H9 (cell line): Measurements from ENCODE around the gene RTP1. TPM values are rescaled to one million over a fixed set of nuclear protein-coding genes. Genes with fewer than 3 reads are reported as not detected.

ENCODE experiments used
- DNase-seq: peaks from one replicate; pipeline ENCODE4 v3.0.0-alpha.2; 2017
- H2AFZ ChIP-seq: one replicate; pipeline ENCODE4 v1.6.1; 2013; ENCODE audit warnings: mild to moderate bottlenecking, low read length, control low read depth, moderate library complexity
- H2AK5ac ChIP-seq: 2 replicates; pipeline ENCODE4 v1.6.1; 2013; ENCODE audit warnings: low read length, control low read depth, mixed read lengths; ENCODE audit not compliant: insufficient read length
- H2BK120ac ChIP-seq: one replicate; pipeline ENCODE4 v1.6.1; 2013; ENCODE audit warnings: low read depth, mild to moderate bottlenecking, low read length, control low read depth, inconsistent platforms; ENCODE audit not compliant: poor library complexity, severe bottlenecking
- H2BK12ac ChIP-seq: 2 replicates; pipeline ENCODE4 v1.6.1; 2013; ENCODE audit warnings: low read length, control low read depth, mixed read lengths, low read depth; ENCODE audit not compliant: insufficient read length
- H2BK15ac ChIP-seq: 2 replicates; pipeline ENCODE4 v1.6.1; 2013; ENCODE audit warnings: low read depth, low read length, control low read depth
- H2BK20ac ChIP-seq: one replicate; pipeline ENCODE4 v1.6.1; 2013; ENCODE audit warnings: low read depth, mild to moderate bottlenecking, low read length, control low read depth, inconsistent platforms; ENCODE audit not compliant: poor library complexity, severe bottlenecking
- H2BK5ac ChIP-seq: 2 replicates; pipeline ENCODE4 v1.6.1; 2013; ENCODE audit warnings: low read length, control low read depth, mixed read lengths; ENCODE audit not compliant: insufficient read length
- H3K14ac ChIP-seq: 2 replicates; pipeline ENCODE4 v1.6.1; 2013; ENCODE audit warnings: low read length, control low read depth; ENCODE audit not compliant: insufficient read depth
- H3K18ac ChIP-seq: 2 replicates; pipeline ENCODE4 v1.6.1; 2013; ENCODE audit warnings: low read depth, mild to moderate bottlenecking, mixed read lengths, low read length, control low read depth; ENCODE audit not compliant: insufficient read length
- H3K23ac ChIP-seq: 2 replicates; pipeline ENCODE4 v1.6.1; 2013; ENCODE audit warnings: low read length, control low read depth, mixed read lengths, low read depth; ENCODE audit not compliant: insufficient read length
- H3K23me2 ChIP-seq: 2 replicates; pipeline ENCODE4 v1.6.1; 2013; ENCODE audit warnings: low read depth, mild to moderate bottlenecking, mixed read lengths, low read length, control low read depth; ENCODE audit not compliant: insufficient read length, poor library complexity, severe bottlenecking
- H3K27ac ChIP-seq: 2 replicates; pipeline ENCODE4 v1.5.1; 2013; ENCODE audit warnings: low read length, control low read depth, mixed read lengths, low read depth; ENCODE audit not compliant: insufficient read length
- H3K27me3 ChIP-seq: 2 replicates; pipeline ENCODE4 v1.6.1; 2013; ENCODE audit warnings: low read length, control low read depth, inconsistent platforms; ENCODE audit not compliant: insufficient read depth
- H3K4ac ChIP-seq: 2 replicates; pipeline ENCODE4 v1.6.1; 2013; ENCODE audit warnings: low read depth, mild to moderate bottlenecking, control low read depth, inconsistent platforms, low read length, moderate library complexity
- H3K4me1 ChIP-seq: 2 replicates; pipeline ENCODE4 v1.6.1; 2013; ENCODE audit warnings: low read length, control low read depth, inconsistent platforms; ENCODE audit not compliant: insufficient read depth
- H3K4me2 ChIP-seq: 2 replicates; pipeline ENCODE4 v1.6.1; 2013; ENCODE audit warnings: low read length, control low read depth, mixed read lengths; ENCODE audit not compliant: insufficient read length, insufficient read depth
- H3K56ac ChIP-seq: 2 replicates; pipeline ENCODE4 v1.6.1; 2013; ENCODE audit warnings: low read depth, mild to moderate bottlenecking, mixed read lengths, low read length, control low read depth; ENCODE audit not compliant: insufficient read length
- H3K79me1 ChIP-seq: 2 replicates; pipeline ENCODE4 v1.6.1; 2013; ENCODE audit warnings: low read depth, mild to moderate bottlenecking, moderate library complexity, low read length, control low read depth, inconsistent platforms; ENCODE audit not compliant: insufficient read depth, poor library complexity, severe bottlenecking
- H3K79me2 ChIP-seq: 2 replicates; pipeline ENCODE4 v1.6.1; 2013; ENCODE audit warnings: low read length, control low read depth, inconsistent platforms; ENCODE audit not compliant: insufficient read depth
- H3K9ac ChIP-seq: 2 replicates; pipeline ENCODE4 v1.6.1; 2013; ENCODE audit warnings: low read length, control low read depth, mixed read lengths; ENCODE audit not compliant: insufficient read length; ENCODE audit errors: extremely low read depth
- H3K9me3 ChIP-seq: one replicate; pipeline ENCODE4 v1.6.1; 2013; ENCODE audit warnings: low read depth, low read length, inconsistent platforms; ENCODE audit not compliant: control insufficient read depth
- H3T11ph ChIP-seq: one replicate; pipeline ENCODE4 v1.6.1; 2013; ENCODE audit warnings: mild to moderate bottlenecking, low read length, control low read depth, inconsistent platforms
- H4K20me1 ChIP-seq: one replicate; pipeline ENCODE4 v1.6.1; 2013; ENCODE audit not compliant: control insufficient read depth, insufficient read length, insufficient read depth
- H4K5ac ChIP-seq: 2 replicates; pipeline ENCODE4 v1.6.1; 2013; ENCODE audit warnings: low read depth, mild to moderate bottlenecking, mixed read lengths, low read length, control low read depth; ENCODE audit not compliant: insufficient read length
- H4K8ac ChIP-seq: replicated peaks from 2 replicates; pipeline ENCODE4 v1.6.1; 2013; ENCODE audit warnings: low read length, control low read depth, mixed read lengths, low read depth; ENCODE audit not compliant: insufficient read length
- H4K91ac ChIP-seq: 2 replicates; pipeline ENCODE4 v1.6.1; 2013; ENCODE audit warnings: low read depth, mild to moderate bottlenecking, moderate library complexity, mixed read lengths, low read length, control low read depth; ENCODE audit not compliant: insufficient read length
- H3K27ac Mint-ChIP-seq, 3 experiments: 2 replicates in 2 of 3; 3 replicates in 1 of 3; pipeline ENCODE4 v1.8.0; 2020 to 2021; ENCODE audit warnings: mixed read lengths in 3 of 3, mild to moderate bottlenecking in 1 of 3, moderate library complexity in 1 of 3
- H3K27me3 Mint-ChIP-seq: 2 replicates; pipeline ENCODE4 v1.8.0; 2021; ENCODE audit warnings: low read depth, mild to moderate bottlenecking, moderate library complexity, mixed read lengths
- H3K36me3 Mint-ChIP-seq, 3 experiments: 2 replicates in 2 of 3; 3 replicates in 1 of 3; pipeline ENCODE4 v1.8.0; 2020 to 2021; ENCODE audit warnings: low read depth in 3 of 3, mixed read lengths in 3 of 3; ENCODE audit not compliant: insufficient read depth in 1 of 3
- H3K4me1 Mint-ChIP-seq, 2 experiments: 2 replicates each; pipeline ENCODE4 v1.8.0; 2020; ENCODE audit warnings: mixed read lengths in 2 of 2
- H3K4me3 Mint-ChIP-seq, 2 experiments: 2 replicates in 1 of 2; 3 replicates in 1 of 2; pipeline ENCODE4 v1.8.0; 2020 to 2021; ENCODE audit warnings: mild to moderate bottlenecking in 2 of 2, mixed read lengths in 2 of 2, moderate library complexity in 1 of 2
- H3K9me3 Mint-ChIP-seq, 2 experiments: 2 replicates in 1 of 2; 3 replicates in 1 of 2; pipeline ENCODE4 v1.8.0; 2020; ENCODE audit warnings: mild to moderate bottlenecking in 2 of 2, mixed read lengths in 2 of 2, moderate library complexity in 1 of 2
- CTCF ChIP-seq: fragments of 200-600 bp; sonication (generic); conservative IDR thresholded peaks from 3 replicates; pipeline ENCODE4 v1.8.0; 2021; ENCODE audit warnings: antibody characterized with exemption, mild to moderate bottlenecking
- WGBS: extraction: QIAGEN DNeasy Blood & Tissue Kit; methylation state at CpG from one replicate; pipeline ENCODE4 v1.1.7; 2013; ENCODE audit warnings: missing lambda C conversion rate, low lambda C conversion rate, mixed read lengths; ENCODE audit not compliant: insufficient read length; ENCODE audit errors: extremely low coverage; 5-methylcytosine and 5-hydroxymethylcytosine counted together
- total RNA-seq: library from RNA; stranded (reverse); gene quantifications from 2 replicates; pipeline ENCODE4 v1.2.1, GENCODE V29; 2021

The RTP1 gene
- total RNA-seq, 1 experiment from 2014 or later, result 6.6 TPM

DNA sequence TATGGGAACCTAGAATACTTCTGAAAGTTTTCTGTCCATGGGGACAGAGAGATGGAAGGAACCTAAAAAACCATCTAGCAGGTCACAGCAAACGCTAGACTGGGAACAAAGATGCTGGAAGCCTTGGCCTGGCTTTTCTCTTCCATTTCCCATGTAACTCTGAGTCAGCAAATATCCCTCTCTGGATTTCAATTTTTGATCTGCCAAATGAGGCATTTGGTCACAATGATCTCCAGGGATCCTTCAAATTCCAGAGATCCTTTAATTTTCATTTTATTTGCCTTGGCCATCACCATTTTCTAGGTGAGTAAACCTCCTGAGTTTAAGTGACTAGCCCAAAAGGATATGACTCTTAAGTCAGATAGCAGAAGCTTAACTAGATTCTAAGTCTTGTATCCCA is 39.7 kb downstream of the RTP1 start:
- Histone ChIP-seq H4K5ac (no peak overlapping the region), H3K79me1 (no peaks in the 10 kb centered on the region), H3K4ac (no peak overlapping the region), H2BK15ac (no peak overlapping the region), H2AK5ac (no peak overlapping the region), H3K14ac (no peak overlapping the region), H3K27me3 (no peaks in the 10 kb centered on the region), H3K79me2 (no peaks in the 10 kb centered on the region), H3K4me2 (no peak overlapping the region), H2BK20ac (no peak overlapping the region), H3K27ac (no peak overlapping the region), H4K20me1 (no peaks in the 10 kb centered on the region), H3K23me2 (no peaks in the 10 kb centered on the region), H3K18ac (no peak overlapping the region), H3T11ph (no peak overlapping the region), H2BK5ac (no peak overlapping the region), H3K56ac (no peak overlapping the region), H2AFZ (no peak overlapping the region), H3K4me1 (no peaks in the 10 kb centered on the region), H3K23ac (no peak overlapping the region), H3K9ac (no peak overlapping the region), H4K8ac (no peak overlapping the region), H2BK12ac (no peak overlapping the region), H4K91ac (no peak overlapping the region), H3K9me3 (no peaks in the 10 kb centered on the region), H2BK120ac (no peak overlapping the region)
- no CpG with 5 or more reads among the region's 1 CpG for WGBS
- no peaks in the 10 kb centered on the region; the same call in 1 of the 2 replicates for H3K27me3 Mint-ChIP-seq
- no peaks in the 10 kb centered on the region; a peak in 2 of 7 replicates for H3K36me3 Mint-ChIP-seq
- H3K4me3 Mint-ChIP-seq, result no peak overlapping the region
- H3K27ac Mint-ChIP-seq, result no peak overlapping the region
- no peak for TF ChIP-seq CTCF
- no peaks in the 10 kb centered on the region for H3K4me1 Mint-ChIP-seq
- no peaks in the 10 kb centered on the region; a peak in 1 of 5 replicates for H3K9me3 Mint-ChIP-seq
- DNase-seq, result no peak
